Measurements from ENCODE around the gene DOCK2.

GRCh38 chr5:169772256-169772655 lies 135.2 kb downstream of the DOCK2 start:
- TF ChIP-seq, protein P1, sequence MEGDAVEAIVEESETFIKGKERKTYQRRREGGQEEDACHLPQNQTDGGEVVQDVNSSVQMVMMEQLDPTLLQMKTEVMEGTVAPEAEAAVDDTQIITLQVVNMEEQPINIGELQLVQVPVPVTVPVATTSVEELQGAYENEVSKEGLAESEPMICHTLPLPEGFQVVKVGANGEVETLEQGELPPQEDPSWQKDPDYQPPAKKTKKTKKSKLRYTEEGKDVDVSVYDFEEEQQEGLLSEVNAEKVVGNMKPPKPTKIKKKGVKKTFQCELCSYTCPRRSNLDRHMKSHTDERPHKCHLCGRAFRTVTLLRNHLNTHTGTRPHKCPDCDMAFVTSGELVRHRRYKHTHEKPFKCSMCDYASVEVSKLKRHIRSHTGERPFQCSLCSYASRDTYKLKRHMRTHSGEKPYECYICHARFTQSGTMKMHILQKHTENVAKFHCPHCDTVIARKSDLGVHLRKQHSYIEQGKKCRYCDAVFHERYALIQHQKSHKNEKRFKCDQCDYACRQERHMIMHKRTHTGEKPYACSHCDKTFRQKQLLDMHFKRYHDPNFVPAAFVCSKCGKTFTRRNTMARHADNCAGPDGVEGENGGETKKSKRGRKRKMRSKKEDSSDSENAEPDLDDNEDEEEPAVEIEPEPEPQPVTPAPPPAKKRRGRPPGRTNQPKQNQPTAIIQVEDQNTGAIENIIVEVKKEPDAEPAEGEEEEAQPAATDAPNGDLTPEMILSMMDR (IDR thresholded peaks at IDR 0.05 in 2 of 3, conservative IDR thresholded peaks at IDR 0.05 in 1 of 3; ENCODE audit: insufficient read depth in 2 of 3, low read depth in 1 of 3, low read length in 3 of 3), result no peak
- no peak for TF ChIP-seq PTTG1 (tag; IDR thresholded peaks at IDR 0.05; ENCODE audit: low read depth)
- TF ChIP-seq, protein P2, sequence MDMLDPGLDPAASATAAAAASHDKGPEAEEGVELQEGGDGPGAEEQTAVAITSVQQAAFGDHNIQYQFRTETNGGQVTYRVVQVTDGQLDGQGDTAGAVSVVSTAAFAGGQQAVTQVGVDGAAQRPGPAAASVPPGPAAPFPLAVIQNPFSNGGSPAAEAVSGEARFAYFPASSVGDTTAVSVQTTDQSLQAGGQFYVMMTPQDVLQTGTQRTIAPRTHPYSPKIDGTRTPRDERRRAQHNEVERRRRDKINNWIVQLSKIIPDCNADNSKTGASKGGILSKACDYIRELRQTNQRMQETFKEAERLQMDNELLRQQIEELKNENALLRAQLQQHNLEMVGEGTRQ (CRISPR knock-in tag; IDR thresholded peaks at IDR 0.05), result no peak
- TF ChIP-seq REST (IDR thresholded peaks at IDR 0.05; ENCODE audit: borderline replicate concordance), result no peak
- no peak for TF ChIP-seq REST (CRISPR knock-in tag; IDR thresholded peaks at IDR 0.05; ENCODE audit: low read depth)
- no peak for TF ChIP-seq NR1H2 (CRISPR knock-in tag; IDR thresholded peaks at IDR 0.05)
- TF ChIP-seq, protein P3, sequence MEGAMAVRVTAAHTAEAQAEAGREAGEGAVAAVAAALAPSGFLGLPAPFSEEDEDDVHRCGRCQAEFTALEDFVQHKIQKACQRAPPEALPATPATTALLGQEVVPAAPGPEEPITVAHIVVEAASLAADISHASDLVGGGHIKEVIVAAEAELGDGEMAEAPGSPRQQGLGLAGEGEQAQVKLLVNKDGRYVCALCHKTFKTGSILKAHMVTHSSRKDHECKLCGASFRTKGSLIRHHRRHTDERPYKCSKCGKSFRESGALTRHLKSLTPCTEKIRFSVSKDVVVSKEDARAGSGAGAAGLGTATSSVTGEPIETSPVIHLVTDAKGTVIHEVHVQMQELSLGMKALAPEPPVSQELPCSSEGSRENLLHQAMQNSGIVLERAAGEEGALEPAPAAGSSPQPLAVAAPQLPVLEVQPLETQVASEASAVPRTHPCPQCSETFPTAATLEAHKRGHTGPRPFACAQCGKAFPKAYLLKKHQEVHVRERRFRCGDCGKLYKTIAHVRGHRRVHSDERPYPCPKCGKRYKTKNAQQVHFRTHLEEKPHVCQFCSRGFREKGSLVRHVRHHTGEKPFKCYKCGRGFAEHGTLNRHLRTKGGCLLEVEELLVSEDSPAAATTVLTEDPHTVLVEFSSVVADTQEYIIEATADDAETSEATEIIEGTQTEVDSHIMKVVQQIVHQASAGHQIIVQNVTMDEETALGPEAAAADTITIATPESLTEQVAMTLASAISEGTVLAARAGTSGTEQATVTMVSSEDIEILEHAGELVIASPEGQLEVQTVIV (CRISPR knock-in tag; IDR thresholded peaks at IDR 0.05; ENCODE audit: borderline replicate concordance), result no peak

Measured in K562 (cell line).